KOPT-K1 (cell line): ENCODE measurements around the gene CLEC7A.

Source experiments
- H3K27ac ChIP-seq: fragments of 200-600 bp; sonication (generic); 2 replicates; pipeline ENCODE4 v1.5.1; 2016; ENCODE audit warnings: antibody characterized with exemption, mild to moderate bottlenecking, low read depth, low read length; ENCODE audit not compliant: poor library complexity, severe bottlenecking
- H3K36me3 ChIP-seq: fragments of 200-600 bp; sonication (generic); 2 replicates; pipeline ENCODE4 v1.5.1; 2017; ENCODE audit warnings: antibody characterized with exemption, mild to moderate bottlenecking, low read length, moderate library complexity; ENCODE audit not compliant: insufficient read depth
- H3K9me3 ChIP-seq: fragments of 200-600 bp; sonication (generic); 2 replicates; pipeline ENCODE4 v1.5.1; 2017; ENCODE audit warnings: antibody characterized with exemption, low read length, mild to moderate bottlenecking; ENCODE audit not compliant: insufficient read depth, poor library complexity, severe bottlenecking

Gene CLEC7A

GRCh38 chr12:10130042-10130441 is at the start of gene CLEC7A:
TSS of gene CLEC7A (minus strand) at chr12:10130199. CDS start at chr12:10130082, 117 bp downstream.
- no peaks in the 10 kb centered on the region for H3K36me3 ChIP-seq
- H3K27ac ChIP-seq = no peak within 1 kb of the TSS

DNA sequence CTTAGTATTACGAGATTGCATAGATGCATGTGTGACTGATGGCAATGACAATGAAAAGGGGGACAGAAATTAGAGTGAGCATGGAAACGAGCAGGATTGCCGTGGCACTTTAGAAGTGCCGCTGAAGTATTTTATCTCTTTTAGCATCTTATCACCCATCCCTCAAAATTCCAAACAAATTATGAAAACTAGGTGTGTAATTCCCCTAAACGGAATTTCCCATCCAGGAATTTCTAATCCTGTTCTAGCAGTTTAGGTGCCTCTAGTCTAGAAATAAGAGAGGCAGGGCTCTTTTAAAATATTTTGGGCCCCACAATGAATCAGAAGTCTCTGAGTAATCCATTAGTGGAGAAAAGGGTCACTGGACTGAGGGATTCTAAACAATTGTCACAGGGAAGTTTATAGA is 49.8 kb upstream of the CLEC7A start:
- Histone ChIP-seq H3K36me3 (no peaks in the 10 kb centered on the region), H3K27ac (no peak overlapping the region)

More at GRCh38 chr12:10130042-10130441, at the start of gene CLEC7A:
- H3K9me3 ChIP-seq = no peaks in the 10 kb centered on the region

GRCh38 chr12:10178821-10179220 is 48.8 kb upstream of the CLEC7A start, which contains the start of gene TMEM52B:
TSS of gene TMEM52B (plus strand) at chr12:10179032. CDS start at chr12:10179575, 543 bp downstream.
- Histone ChIP-seq H3K27ac (no peak within 1 kb of the TSS), H3K36me3 (no peaks in the 10 kb centered on the region), H3K9me3 (no peaks in the 10 kb centered on the region)

More for the DNA sequence above, 49.8 kb upstream of the CLEC7A start:
- H3K9me3 ChIP-seq = no peaks in the 10 kb centered on the region

GRCh38 chr12:10175846-10176636 is 46.0 kb upstream of the CLEC7A start:
- Histone ChIP-seq H3K27ac (no peak overlapping the region), H3K9me3 (no peaks in the 10 kb centered on the region), H3K36me3 (no peaks in the 10 kb centered on the region)

- Histone ChIP-seq H3K9me3 (no peaks in the 10 kb centered on the region), H3K36me3 (no peaks in the 10 kb centered on the region), H3K27ac (no peak overlapping the region)
Measured at GRCh38 chr12:10174986-10175614, 45.1 kb upstream of the CLEC7A start.

GRCh38 chr12:10171973-10172728 is 42.2 kb upstream of the CLEC7A start, which contains the start of gene OLR1:
TSS of gene OLR1 (minus strand) at chr12:10172132. CDS start at chr12:10172077, 55 bp downstream.
- no peak within 1 kb of the TSS for H3K27ac ChIP-seq
- no peaks in the 10 kb centered on the region for H3K36me3 ChIP-seq
- no peaks in the 10 kb centered on the region for H3K9me3 ChIP-seq

DNA sequence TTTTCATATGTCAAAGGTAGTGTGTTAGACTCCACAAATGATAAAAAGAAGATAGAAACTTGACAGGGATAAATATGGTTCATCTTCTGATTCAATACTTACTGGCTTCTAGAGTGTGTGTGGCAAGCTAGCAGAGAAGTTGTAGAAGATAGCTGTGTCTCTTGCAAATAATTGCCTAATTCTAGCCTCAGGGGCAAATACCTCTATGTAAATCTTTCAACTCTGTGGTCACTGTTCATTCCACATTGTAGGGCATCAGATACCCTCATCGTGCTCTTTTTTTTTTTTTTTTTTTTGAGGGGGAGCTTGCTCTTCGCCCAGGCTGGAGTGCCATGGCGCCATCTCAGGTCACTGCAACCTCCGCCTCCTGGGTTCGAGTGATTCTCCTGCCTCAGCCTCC is 40.2 kb upstream of the CLEC7A start:
- no peaks in the 10 kb centered on the region for H3K36me3 ChIP-seq
- no peak overlapping the region for H3K27ac ChIP-seq
- H3K9me3 ChIP-seq = no peaks in the 10 kb centered on the region

- no peaks in the 10 kb centered on the region for H3K36me3 ChIP-seq
- no peaks in the 10 kb centered on the region for H3K9me3 ChIP-seq
- H3K27ac ChIP-seq = no peak overlapping the region
Measured at GRCh38 chr12:10169104-10169503, 39.1 kb upstream of the CLEC7A start.

GRCh38 chr12:10167599-10167998 is 37.6 kb upstream of the CLEC7A start:
- no peaks in the 10 kb centered on the region for H3K9me3 ChIP-seq
- no peak overlapping the region for H3K27ac ChIP-seq

DNA sequence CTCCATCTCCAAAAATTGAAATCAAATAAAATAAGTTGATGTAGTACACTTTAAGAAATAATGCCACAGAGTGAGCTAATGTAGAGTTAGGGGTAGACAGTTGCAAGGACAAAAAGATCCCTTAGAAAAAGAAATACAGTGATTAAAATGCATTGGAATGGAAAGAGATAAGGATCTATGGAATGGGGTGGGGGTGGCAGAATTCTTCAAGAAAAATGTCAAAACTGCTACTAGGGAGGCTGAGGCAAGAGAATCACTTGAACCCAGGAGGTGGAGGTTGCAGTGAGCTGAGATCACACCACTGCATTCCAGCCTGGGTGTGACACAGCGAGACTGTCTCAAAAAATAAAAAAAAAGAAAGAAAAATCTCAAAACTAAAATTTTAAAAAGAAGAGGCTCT is 35.4 kb upstream of the CLEC7A start:
- H3K27ac ChIP-seq = no peak overlapping the region
- H3K36me3 ChIP-seq = no peaks in the 10 kb centered on the region
- no peaks in the 10 kb centered on the region for H3K9me3 ChIP-seq

More at GRCh38 chr12:10167599-10167998, 37.6 kb upstream of the CLEC7A start:
- no peaks in the 10 kb centered on the region for H3K36me3 ChIP-seq

GRCh38 chr12:10163084-10163483 is 33.1 kb upstream of the CLEC7A start:
- H3K36me3 ChIP-seq = no peaks in the 10 kb centered on the region
- H3K27ac ChIP-seq = no peak overlapping the region
- no peaks in the 10 kb centered on the region for H3K9me3 ChIP-seq

- Histone ChIP-seq H3K36me3 (no peaks in the 10 kb centered on the region), H3K27ac (no peak overlapping the region), H3K9me3 (no peaks in the 10 kb centered on the region)
Measured at GRCh38 chr12:10160617-10161385, 30.8 kb upstream of the CLEC7A start.

DNA sequence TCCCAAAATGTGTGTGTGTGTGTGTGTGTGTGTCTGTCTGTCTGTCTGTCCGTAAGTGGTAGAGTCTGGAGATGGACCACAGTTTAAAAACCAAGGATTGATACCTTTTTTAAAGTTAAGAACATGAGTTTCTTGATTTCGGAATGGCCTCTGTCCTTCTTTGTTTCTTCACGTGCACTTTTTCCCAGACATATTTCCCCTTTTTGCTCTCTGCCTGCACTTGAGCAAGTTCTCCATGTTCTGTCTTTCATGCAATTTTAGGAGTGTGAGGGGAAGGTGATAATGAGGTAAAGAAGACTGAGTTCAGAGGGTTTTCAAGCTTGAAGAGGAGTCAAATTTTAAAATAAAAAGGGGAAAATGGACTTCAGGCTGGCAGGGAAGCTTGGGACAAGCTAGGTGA is 29.3 kb upstream of the CLEC7A start:
- no peaks in the 10 kb centered on the region for H3K9me3 ChIP-seq
- H3K27ac ChIP-seq = no peak overlapping the region
- no peaks in the 10 kb centered on the region for H3K36me3 ChIP-seq

DNA sequence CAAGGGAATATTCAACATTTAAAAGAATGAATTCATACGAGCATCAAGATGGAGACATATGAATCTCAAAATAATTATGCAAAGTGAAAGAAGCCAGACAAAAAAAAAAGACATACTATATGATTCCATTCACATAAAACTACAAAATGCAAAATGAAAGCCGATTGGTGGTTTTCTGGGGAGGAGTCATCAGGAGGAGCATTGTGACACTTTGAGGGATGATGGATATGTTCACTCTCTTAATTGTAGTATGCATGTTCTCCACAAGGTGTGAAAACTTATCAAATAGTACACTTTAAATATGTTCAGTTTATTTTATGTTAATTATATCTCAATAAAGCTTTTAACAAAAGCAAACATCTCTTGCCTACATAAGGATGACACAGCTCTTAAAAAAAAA is 28.4 kb upstream of the CLEC7A start:
- H3K36me3 ChIP-seq = no peaks in the 10 kb centered on the region
- H3K27ac ChIP-seq = no peak overlapping the region
- no peaks in the 10 kb centered on the region for H3K9me3 ChIP-seq
